B cell (primary cell): ENCODE measurements around the gene MPZL1.

ENCODE experiments used
- EZH2 ChIP-seq: IDR thresholded peaks from 2 replicates; pipeline ENCODE4 v1.6.1; 2012; ENCODE audit warnings: borderline replicate concordance, low read depth, mild to moderate bottlenecking, moderate library complexity, low read length; ENCODE audit not compliant: insufficient read depth, poor library complexity, severe bottlenecking
- TF ChIP-seq, protein P1 (sequence below): fragments of 200-600 bp; IDR thresholded peaks from one replicate; pipeline ENCODE4 v1.8.0; 2022; ENCODE audit warnings: antibody characterized with exemption, mild to moderate bottlenecking

DNA sequence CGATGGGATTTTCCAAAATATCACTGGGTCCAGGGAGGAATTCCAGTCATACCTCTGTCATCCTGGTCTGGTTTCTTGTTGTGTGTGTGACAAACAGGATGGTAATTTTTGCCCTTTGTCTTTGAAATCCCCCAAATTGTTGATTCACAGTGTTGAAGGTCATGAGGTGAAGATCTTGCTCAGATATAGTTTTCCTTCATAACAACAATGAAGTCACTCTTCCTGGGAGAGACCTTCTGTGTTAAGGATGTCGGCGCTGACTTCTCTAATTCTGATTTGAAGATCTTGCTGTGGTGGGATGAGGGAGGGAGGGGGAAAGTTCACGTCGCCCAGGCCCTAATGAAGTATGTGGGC is 32.2 kb upstream of the MPZL1 start:
- TF ChIP-seq, protein P1, sequence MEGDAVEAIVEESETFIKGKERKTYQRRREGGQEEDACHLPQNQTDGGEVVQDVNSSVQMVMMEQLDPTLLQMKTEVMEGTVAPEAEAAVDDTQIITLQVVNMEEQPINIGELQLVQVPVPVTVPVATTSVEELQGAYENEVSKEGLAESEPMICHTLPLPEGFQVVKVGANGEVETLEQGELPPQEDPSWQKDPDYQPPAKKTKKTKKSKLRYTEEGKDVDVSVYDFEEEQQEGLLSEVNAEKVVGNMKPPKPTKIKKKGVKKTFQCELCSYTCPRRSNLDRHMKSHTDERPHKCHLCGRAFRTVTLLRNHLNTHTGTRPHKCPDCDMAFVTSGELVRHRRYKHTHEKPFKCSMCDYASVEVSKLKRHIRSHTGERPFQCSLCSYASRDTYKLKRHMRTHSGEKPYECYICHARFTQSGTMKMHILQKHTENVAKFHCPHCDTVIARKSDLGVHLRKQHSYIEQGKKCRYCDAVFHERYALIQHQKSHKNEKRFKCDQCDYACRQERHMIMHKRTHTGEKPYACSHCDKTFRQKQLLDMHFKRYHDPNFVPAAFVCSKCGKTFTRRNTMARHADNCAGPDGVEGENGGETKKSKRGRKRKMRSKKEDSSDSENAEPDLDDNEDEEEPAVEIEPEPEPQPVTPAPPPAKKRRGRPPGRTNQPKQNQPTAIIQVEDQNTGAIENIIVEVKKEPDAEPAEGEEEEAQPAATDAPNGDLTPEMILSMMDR = no peak
- TF ChIP-seq EZH2 = no peak
